ENCODE data around the gene LAGE3.
A peak's percentile ranks its signal among the peaks of the same experiment; 100 is the strongest.

LAGE3 gene

GRCh38 chrX:154436983-154437752, 41.9 kb downstream of the LAGE3 start, which contains the start of gene GDI1:
GDI1 (plus strand) TSS chrX:154437154; CDS start chrX:154437255, 101 bp downstream.
- in situ Hi-C loops (cut with MboI; ENCODE audit: low pct_unique_long_range_greater_than_20kb, low sequenced_read_pairs, unreplicated experiment): no loop called here
- peak; percentile 75 for DNase-seq (ENCODE audit: low spot score)
- TF ChIP-seq, protein P1, sequence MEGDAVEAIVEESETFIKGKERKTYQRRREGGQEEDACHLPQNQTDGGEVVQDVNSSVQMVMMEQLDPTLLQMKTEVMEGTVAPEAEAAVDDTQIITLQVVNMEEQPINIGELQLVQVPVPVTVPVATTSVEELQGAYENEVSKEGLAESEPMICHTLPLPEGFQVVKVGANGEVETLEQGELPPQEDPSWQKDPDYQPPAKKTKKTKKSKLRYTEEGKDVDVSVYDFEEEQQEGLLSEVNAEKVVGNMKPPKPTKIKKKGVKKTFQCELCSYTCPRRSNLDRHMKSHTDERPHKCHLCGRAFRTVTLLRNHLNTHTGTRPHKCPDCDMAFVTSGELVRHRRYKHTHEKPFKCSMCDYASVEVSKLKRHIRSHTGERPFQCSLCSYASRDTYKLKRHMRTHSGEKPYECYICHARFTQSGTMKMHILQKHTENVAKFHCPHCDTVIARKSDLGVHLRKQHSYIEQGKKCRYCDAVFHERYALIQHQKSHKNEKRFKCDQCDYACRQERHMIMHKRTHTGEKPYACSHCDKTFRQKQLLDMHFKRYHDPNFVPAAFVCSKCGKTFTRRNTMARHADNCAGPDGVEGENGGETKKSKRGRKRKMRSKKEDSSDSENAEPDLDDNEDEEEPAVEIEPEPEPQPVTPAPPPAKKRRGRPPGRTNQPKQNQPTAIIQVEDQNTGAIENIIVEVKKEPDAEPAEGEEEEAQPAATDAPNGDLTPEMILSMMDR (IDR thresholded peaks at IDR 0.05; ENCODE audit: extremely low read depth, insufficient read depth, missing control alignments): no peak

DNA sequence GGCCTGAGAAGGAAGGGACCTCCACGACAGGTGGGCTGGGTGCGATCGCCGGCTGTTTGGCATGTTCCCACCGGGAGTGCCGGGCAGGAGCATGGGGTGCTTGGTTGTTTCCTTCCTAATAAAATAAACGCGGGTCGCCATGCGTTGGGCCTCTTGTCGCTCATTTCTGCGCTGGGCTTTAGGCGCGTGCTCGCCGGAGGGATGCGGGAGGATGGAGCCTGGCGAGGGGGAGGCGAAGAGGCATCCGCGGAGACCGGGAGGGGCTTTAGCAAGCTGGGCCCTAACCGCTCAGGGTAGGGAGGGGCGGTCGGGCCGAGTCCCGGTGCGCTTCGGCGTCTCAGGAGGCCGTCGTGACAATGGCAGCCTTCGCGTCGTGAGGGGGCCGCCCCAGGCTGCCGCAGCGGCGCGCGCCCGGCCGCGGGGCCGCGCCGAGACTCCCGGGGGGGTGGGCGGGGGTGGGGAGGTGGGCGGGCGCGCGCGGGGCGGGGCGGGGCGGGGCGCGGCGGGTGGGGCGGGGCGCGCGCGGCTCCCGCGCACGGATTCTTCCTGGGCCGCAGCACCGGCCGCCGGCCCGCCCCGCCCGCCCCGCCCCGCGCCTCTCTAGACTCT, 42.6 kb downstream of the LAGE3 start:
- TF ChIP-seq, protein P1 (IDR thresholded peaks at IDR 0.05; ENCODE audit: extremely low read depth, insufficient read depth, missing control alignments): no peak
- in situ Hi-C loops (cut with MboI; ENCODE audit: low pct_unique_long_range_greater_than_20kb, low sequenced_read_pairs, unreplicated experiment): no loop called here
- peak; percentile 89 for DNase-seq (ENCODE audit: low spot score)

GRCh38 chrX:154435171-154435733, 43.8 kb downstream of the LAGE3 start:
- in situ Hi-C loops (cut with MboI; ENCODE audit: low pct_unique_long_range_greater_than_20kb, low sequenced_read_pairs, unreplicated experiment): no loop called here
- TF ChIP-seq, protein P1 (IDR thresholded peaks at IDR 0.05; ENCODE audit: extremely low read depth, insufficient read depth, missing control alignments): no peak
- DNase-seq (ENCODE audit: low spot score): no peak

GRCh38 chrX:154434394-154435168, 44.5 kb downstream of the LAGE3 start:
- TF ChIP-seq, protein P1 (IDR thresholded peaks at IDR 0.05; ENCODE audit: extremely low read depth, insufficient read depth, missing control alignments): no peak
- DNase-seq (ENCODE audit: low spot score): no peak
- in situ Hi-C loops (cut with MboI; ENCODE audit: low pct_unique_long_range_greater_than_20kb, low sequenced_read_pairs, unreplicated experiment): no loop called here

DNA sequence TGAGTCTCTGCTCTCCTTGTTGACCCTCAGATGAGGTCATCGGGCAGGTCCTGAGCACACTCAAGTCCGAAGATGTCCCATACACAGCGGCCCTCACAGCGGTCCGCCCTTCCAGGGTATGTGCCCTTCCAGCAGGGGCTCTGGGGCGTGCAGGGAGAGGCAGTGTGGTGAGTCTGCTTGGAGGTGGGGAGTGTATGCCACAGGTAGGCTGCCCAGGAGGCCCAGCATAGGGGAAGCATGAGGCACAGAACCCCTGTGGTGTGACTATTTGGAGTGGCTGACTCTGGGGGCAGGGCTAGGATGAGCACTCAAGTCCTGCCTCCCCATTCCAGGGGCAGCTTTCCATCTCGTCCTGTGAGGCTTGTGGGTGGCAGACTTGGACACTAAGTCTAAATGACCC, 45.5 kb downstream of the LAGE3 start:
- DNase-seq (ENCODE audit: low spot score): no peak
- TF ChIP-seq, protein P1 (IDR thresholded peaks at IDR 0.05; ENCODE audit: extremely low read depth, insufficient read depth, missing control alignments): no peak
- in situ Hi-C loops (cut with MboI; ENCODE audit: low pct_unique_long_range_greater_than_20kb, low sequenced_read_pairs, unreplicated experiment): no loop called here

GRCh38 chrX:154432210-154432609, 46.9 kb downstream of the LAGE3 start:
- TF ChIP-seq, protein P1 (IDR thresholded peaks at IDR 0.05; ENCODE audit: extremely low read depth, insufficient read depth, missing control alignments): no peak
- DNase-seq (ENCODE audit: low spot score): no peak
- in situ Hi-C loops (cut with MboI; ENCODE audit: low pct_unique_long_range_greater_than_20kb, low sequenced_read_pairs, unreplicated experiment): no loop called here

Data from GM13977 (cell line).